GM23338 (cell line): ENCODE measurements around the gene TTC23. TPM values are rescaled to one million over a fixed set of nuclear protein-coding genes. Genes with fewer than 3 reads are reported as not detected.

Experiments
- ATAC-seq: fragments of 200-7000 bp; cut with Tn5 transposase; 3 replicates; pipeline ENCODE4 v1.9.1; 2020
- DNase-seq: peaks from one replicate; pipeline ENCODE4 v3.0.0-alpha.2; 2015; ENCODE audit warnings: low spot score
- H2AFZ ChIP-seq: fragments of 200-600 bp; sonication (generic); 2 replicates; pipeline ENCODE4 v1.8.0; 2016; ENCODE audit warnings: antibody characterized with exemption, mild to moderate bottlenecking, moderate library complexity
- H3F3A ChIP-seq: fragments of 200-600 bp; sonication (generic); replicated peaks from 2 replicates; pipeline ENCODE4 v1.8.0; 2017; ENCODE audit warnings: antibody characterized with exemption, mixed run types, low read depth
- H3K27ac ChIP-seq: fragments of 200-600 bp; sonication (generic); 2 replicates; pipeline ENCODE4 v1.6.1; 2016; ENCODE audit warnings: low read depth
- H3K27me3 ChIP-seq: fragments of 200-600 bp; sonication (generic); 2 replicates; pipeline ENCODE4 v1.8.0; 2016; ENCODE audit warnings: mild to moderate bottlenecking, mixed run types, moderate library complexity; ENCODE audit not compliant: insufficient read depth
- H3K36me3 ChIP-seq: fragments of 200-600 bp; sonication (generic); 2 replicates; pipeline ENCODE4 v1.8.0; 2016; ENCODE audit warnings: mild to moderate bottlenecking; ENCODE audit not compliant: insufficient read depth
- H3K4me1 ChIP-seq: fragments of 200-600 bp; sonication (generic); 2 replicates; pipeline ENCODE4 v1.8.0; 2016; ENCODE audit warnings: mild to moderate bottlenecking, moderate library complexity; ENCODE audit not compliant: insufficient read depth
- H3K4me2 ChIP-seq: fragments of 200-600 bp; sonication (generic); 2 replicates; pipeline ENCODE4 v1.7.1; 2017; ENCODE audit warnings: mixed run types
- H3K4me3 ChIP-seq: fragments of 200-600 bp; sonication (generic); 2 replicates; pipeline ENCODE4 v1.6.1; 2016; ENCODE audit warnings: mixed run types
- H3K79me2 ChIP-seq: fragments of 200-600 bp; sonication (generic); replicated peaks from 2 replicates; pipeline ENCODE4 v1.8.0; 2017; ENCODE audit warnings: mild to moderate bottlenecking; ENCODE audit not compliant: insufficient read depth
- H3K9me2 ChIP-seq: fragments of 200-600 bp; sonication (generic); 2 replicates; pipeline ENCODE4 v1.8.0; 2017; ENCODE audit not compliant: insufficient read depth
- H4K20me1 ChIP-seq: fragments of 200-600 bp; sonication (generic); replicated peaks from 2 replicates; pipeline ENCODE4 v1.8.0; 2017; ENCODE audit warnings: mild to moderate bottlenecking; ENCODE audit not compliant: insufficient read depth
- H3K27ac Mint-ChIP-seq: 2 replicates; pipeline ENCODE4 v1.8.0; 2020; ENCODE audit warnings: inconsistent platforms, mild to moderate bottlenecking, moderate library complexity, mixed read lengths
- H3K27me3 Mint-ChIP-seq: 3 replicates; pipeline ENCODE4 v1.8.0; 2022; ENCODE audit warnings: low read depth, mild to moderate bottlenecking, moderate library complexity, mixed read lengths, inconsistent platforms; ENCODE audit not compliant: insufficient read depth, poor library complexity
- H3K36me3 Mint-ChIP-seq: 3 replicates; pipeline ENCODE4 v1.8.0; 2021; ENCODE audit warnings: low read depth, mild to moderate bottlenecking, inconsistent platforms, moderate library complexity, mixed read lengths
- H3K4me1 Mint-ChIP-seq: 3 replicates; pipeline ENCODE4 v1.8.0; 2020; ENCODE audit warnings: mild to moderate bottlenecking, inconsistent platforms, mixed read lengths
- H3K4me3 Mint-ChIP-seq: 3 replicates; pipeline ENCODE4 v1.8.0; 2021; ENCODE audit warnings: moderate library complexity, mild to moderate bottlenecking, inconsistent platforms, mixed read lengths
- H3K9me3 Mint-ChIP-seq: 3 replicates; pipeline ENCODE4 v1.8.0; 2020; ENCODE audit warnings: moderate library complexity, mild to moderate bottlenecking, inconsistent platforms, mixed read lengths
- CREB1 ChIP-seq: fragments of 250-450 bp; sonication (Bioruptor Pico); IDR thresholded peaks from 2 replicates; pipeline ENCODE4 v1.5.0; 2020; ENCODE audit warnings: low read depth, mild to moderate bottlenecking, moderate library complexity
- EZH2 ChIP-seq: fragments of 200-600 bp; sonication (generic); IDR thresholded peaks from one replicate; pipeline ENCODE4 v1.8.0; 2017; ENCODE audit warnings: antibody characterized with exemption, mild to moderate bottlenecking, low read depth; ENCODE audit not compliant: unreplicated experiment
- EZH2phosphoT487 ChIP-seq: fragments of 200-600 bp; sonication (generic); IDR thresholded peaks from one replicate; pipeline ENCODE4 v1.8.1; 2018; ENCODE audit warnings: antibody characterized with exemption; ENCODE audit not compliant: unreplicated experiment
- JUNB ChIP-seq: IDR thresholded peaks from one replicate; pipeline ENCODE4 v1.6.1; 2016; ENCODE audit warnings: antibody characterized with exemption; ENCODE audit not compliant: unreplicated experiment
- NANOG ChIP-seq: IDR thresholded peaks from 2 replicates; pipeline ENCODE4 v1.6.1; 2016; ENCODE audit warnings: antibody characterized with exemption, borderline replicate concordance
- POLR2AphosphoS5 ChIP-seq: IDR thresholded peaks from 2 replicates; pipeline ENCODE4 v1.6.1; 2016; ENCODE audit warnings: antibody characterized with exemption, low read depth
- REST ChIP-seq: IDR thresholded peaks from one replicate; pipeline ENCODE4 v1.6.1; 2018; ENCODE audit warnings: antibody characterized with exemption; ENCODE audit not compliant: unreplicated experiment
- STAT1 ChIP-seq: IDR thresholded peaks from one replicate; pipeline ENCODE4 v1.6.1; 2016; ENCODE audit warnings: antibody characterized with exemption; ENCODE audit not compliant: unreplicated experiment
- ZNF114 ChIP-seq: fragments of 250-450 bp; sonication (Bioruptor Pico); IDR thresholded peaks from 2 replicates; pipeline ENCODE4 v1.5.0; 2020; ENCODE audit warnings: mild to moderate bottlenecking, moderate library complexity
- ZNF331 ChIP-seq: fragments of 250-450 bp; sonication (Bioruptor Pico); IDR thresholded peaks from 2 replicates; pipeline ENCODE4 v1.5.0; 2020; ENCODE audit warnings: low read depth, mild to moderate bottlenecking, moderate library complexity
- polyA plus RNA-seq: library from polyadenylated mRNA; unstranded; fragments of >200 nt; fragmentation: Nextera tagmentation; extraction: Ambion mirVana; gene quantifications from 2 replicates; pipeline ENCODE4 v1.2.1, GENCODE V29; 2016
- total RNA-seq: library from RNA; depleted of rRNA; stranded (reverse); fragments of >200 nt; shearing (Covaris generic); gene quantifications from 2 replicates; pipeline ENCODE4 v1.2.3, GENCODE V29; 2014
- TF ChIP-seq, protein P1 (sequence below), 2 experiments: fragments of 200-600 bp in 1 of 2; sonication (generic) in 1 of 2; conservative IDR thresholded peaks; 2 replicates each; pipeline versions ENCODE4 v1.5.1 to v1.6.1; 2016 to 2017; ENCODE audit warnings: antibody characterized with exemption in 2 of 2, low read depth in 2 of 2, mild to moderate bottlenecking in 2 of 2, moderate library complexity in 1 of 2

The TTC23 gene
- total and polyA plus RNA-seq, 2 experiments from 2014 or later: 6.3 to 25.2 TPM

- Histone ChIP-seq H3K27ac (no peak overlapping the region), H3K9me2 (no peaks in the 10 kb centered on the region), H3K4me3 (no peak overlapping the region), H3K4me2 (no peak overlapping the region), H3K4me1 (no peaks in the 10 kb centered on the region), H2AFZ (no peak overlapping the region), H3K79me2 (no peaks in the 10 kb centered on the region), H4K20me1 (peaks cover 5% of the 10 kb centered on the region; the same call in 1 of the 2 replicates), H3K36me3 (no peaks in the 10 kb centered on the region), H3K27me3 (peaks cover 53% of the 10 kb centered on the region), H3F3A (0 out of 2 replicates have a peak, but pooled peaks cover 9% of the 10 kb centered on the region)
- no peak overlapping the region for H3K27ac Mint-ChIP-seq
- no peak overlapping the region for H3K4me3 Mint-ChIP-seq
- no peak for ATAC-seq
- TF ChIP-seq CREB1 (CRISPR knock-in tag) (no peak), NANOG (no peak), EZH2phosphoT487 (no peak), POLR2AphosphoS5 (no peak), EZH2 (no peak), JUNB (no peak), ZNF114 (no peak), STAT1 (no peak), ZNF331 (CRISPR knock-in tag) (no peak), REST (no peak)
- TF ChIP-seq, protein P1, sequence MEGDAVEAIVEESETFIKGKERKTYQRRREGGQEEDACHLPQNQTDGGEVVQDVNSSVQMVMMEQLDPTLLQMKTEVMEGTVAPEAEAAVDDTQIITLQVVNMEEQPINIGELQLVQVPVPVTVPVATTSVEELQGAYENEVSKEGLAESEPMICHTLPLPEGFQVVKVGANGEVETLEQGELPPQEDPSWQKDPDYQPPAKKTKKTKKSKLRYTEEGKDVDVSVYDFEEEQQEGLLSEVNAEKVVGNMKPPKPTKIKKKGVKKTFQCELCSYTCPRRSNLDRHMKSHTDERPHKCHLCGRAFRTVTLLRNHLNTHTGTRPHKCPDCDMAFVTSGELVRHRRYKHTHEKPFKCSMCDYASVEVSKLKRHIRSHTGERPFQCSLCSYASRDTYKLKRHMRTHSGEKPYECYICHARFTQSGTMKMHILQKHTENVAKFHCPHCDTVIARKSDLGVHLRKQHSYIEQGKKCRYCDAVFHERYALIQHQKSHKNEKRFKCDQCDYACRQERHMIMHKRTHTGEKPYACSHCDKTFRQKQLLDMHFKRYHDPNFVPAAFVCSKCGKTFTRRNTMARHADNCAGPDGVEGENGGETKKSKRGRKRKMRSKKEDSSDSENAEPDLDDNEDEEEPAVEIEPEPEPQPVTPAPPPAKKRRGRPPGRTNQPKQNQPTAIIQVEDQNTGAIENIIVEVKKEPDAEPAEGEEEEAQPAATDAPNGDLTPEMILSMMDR (conservative IDR thresholded peaks at IDR 0.05; ENCODE audit: low read depth in 2 of 2): no peak
- DNase-seq: no peak
- peaks cover 34% of the 10 kb centered on the region for H3K27me3 Mint-ChIP-seq
- no peaks in the 10 kb centered on the region for H3K36me3 Mint-ChIP-seq
- no peaks in the 10 kb centered on the region for H3K9me3 Mint-ChIP-seq
- H3K4me1 Mint-ChIP-seq: peaks cover 5% of the 10 kb centered on the region; the same call in 2 of the 3 replicates
Observed at GRCh38 chr15:99102332-99103235, 146.8 kb downstream of the TTC23 start.
